Measurements from ENCODE around the gene LRRC36. TPM values are rescaled to one million over a fixed set of nuclear protein-coding genes. Genes with fewer than 3 reads are reported as not detected.

LRRC36 gene
- total and polyA plus RNA-seq, 10 of the 15 experiments (the other 5 are each of a cell fraction or from before 2014, with no cell fraction given), result 0.45 to 2.0 (median 0.75) TPM; not detected in 1

DNA sequence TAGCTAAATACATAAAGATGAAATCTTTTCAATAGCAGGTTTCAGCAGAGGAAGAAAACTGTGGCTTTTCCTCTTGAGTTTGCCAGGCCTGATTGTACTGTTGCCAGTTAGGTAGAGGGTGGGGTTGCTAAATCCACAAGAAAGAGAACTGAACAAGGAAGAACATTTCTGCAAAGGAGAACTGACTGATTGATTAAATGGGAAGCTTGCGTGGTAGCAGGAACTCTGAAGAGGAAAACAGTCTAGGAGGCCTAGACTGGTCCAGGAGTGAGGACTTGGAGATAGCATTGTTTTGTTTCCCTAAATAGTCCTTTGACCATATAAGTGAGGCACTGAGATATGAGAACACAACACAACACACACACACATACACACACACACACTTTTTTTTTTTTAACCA lies 18.8 kb downstream of the LRRC36 start:
- CTCF ChIA-PET, result no interaction called here
- intact Hi-C loops (cut with micrococcal nuclease; ENCODE audit: unreplicated experiment) (loop anchor here (5.0 kb wide), 1 partner anchor 122 kb away; no protein-coding TSS in a partner anchor), in situ Hi-C loops (cut with MboI) (no loop called here)
- Histone ChIP-seq H3K4me3 (no peak overlapping the region), H3K27ac (ENCODE audit: control insufficient read depth, insufficient read depth) (no peak overlapping the region), H3K9ac (ENCODE audit: control insufficient read depth, insufficient read depth, low read length) (no peak overlapping the region), H3K4me2 (ENCODE audit: control insufficient read depth, insufficient read depth) (no peak overlapping the region), H3K4me1 (ENCODE audit: control insufficient read depth, insufficient read depth, low read length) (no peaks in the 10 kb centered on the region), H3K9me3 (replicated peaks; ENCODE audit: control insufficient read depth, insufficient read depth, low read length) (no peaks in the 10 kb centered on the region), H2AFZ (ENCODE audit: control insufficient read depth, low read depth, low read length) (no peak overlapping the region), H4K20me1 (ENCODE audit: control insufficient read depth, insufficient read depth) (no peaks in the 10 kb centered on the region), H3K36me3 (ENCODE audit: control insufficient read depth in 2 of 2, insufficient read depth in 2 of 2, low read length in 1 of 2) (no peaks in the 10 kb centered on the region), H3K27me3 (replicated peaks in 1 of 2; ENCODE audit: control insufficient read depth in 2 of 2, insufficient read depth in 2 of 2, low read length in 1 of 2) (no peaks in the 10 kb centered on the region), H3K79me2 (ENCODE audit: control insufficient read depth, insufficient read depth, low read length) (no peaks in the 10 kb centered on the region)
- WGBS (ENCODE audit: insufficient coverage, insufficient replicate concordance, low lambda C conversion rate, missing lambda C conversion rate), result 47% methylated on average over 1 of the region's 1 CpG
- ATAC-seq, result no peak
- no TSS peak for BruUV-seq (replicated peaks)
- SMC1A ChIA-PET (ENCODE audit: uncharacterized antibody, unreplicated experiment), result interaction anchor here (0.9 to 1.6 kb wide), 2 partner anchors 14 to 19 kb away, joined by 3 to 4 read pairs; no protein-coding TSS in a partner anchor
- POLR2A ChIA-PET, result interaction anchor here (0.6 kb wide), 1 partner anchor 20 kb away, joined by 6 read pairs; no protein-coding TSS in a partner anchor
- no peak for DNase-seq (ENCODE audit: low read depth, low spot score)
- no peak for FAIRE-seq
- RAD21 ChIA-PET (ENCODE audit: unreplicated experiment), result interaction anchor here (2.8 kb wide), 1 partner anchor 85 kb away, joined by 7 read pairs; no protein-coding TSS in a partner anchor
- TF ChIP-seq ZNF687 (IDR thresholded peaks at IDR 0.05), result no peak
- TF ChIP-seq USF1 (IDR thresholded peaks at IDR 0.05; ENCODE audit: borderline replicate concordance, extremely low read length, insufficient read depth, low read depth, low read length), result no peak
- no peak for TF ChIP-seq CHD4 (IDR thresholded peaks at IDR 0.05)
- no peak for TF ChIP-seq ZBTB40 (IDR thresholded peaks at IDR 0.05; ENCODE audit: borderline replicate concordance)
- no peak for TF ChIP-seq MYC (IDR thresholded peaks at IDR 0.05; ENCODE audit: insufficient read depth, insufficient read length, insufficient replicate concordance, low read length, severe bottlenecking)
- no peak for TF ChIP-seq HDGF (IDR thresholded peaks at IDR 0.05)
- TF ChIP-seq STAT1 (conservative IDR thresholded peaks at IDR 0.05), result no peak
- TF ChIP-seq TBL1XR1 (IDR thresholded peaks at IDR 0.05; ENCODE audit: low read depth, low read length), result no peak
- no peak for TF ChIP-seq WRNIP1 (IDR thresholded peaks at IDR 0.05; ENCODE audit: borderline replicate concordance, low read depth, low read length)
- no peak for TF ChIP-seq CEBPZ (IDR thresholded peaks at IDR 0.05; ENCODE audit: low read depth, low read length)
- no peak for TF ChIP-seq EZH2 (IDR thresholded peaks at IDR 0.05; ENCODE audit: borderline replicate concordance, control insufficient read depth, low read depth, low read length)
